ENCODE measurements around the gene NR4A3. TPM values are rescaled to one million over a fixed set of nuclear protein-coding genes. Genes with fewer than 3 reads are reported as not detected.

Gene NR4A3
- total RNA-seq, 4 donors from 2014 or later: 1.8 to 34.0 (median 3.8) TPM

DNA sequence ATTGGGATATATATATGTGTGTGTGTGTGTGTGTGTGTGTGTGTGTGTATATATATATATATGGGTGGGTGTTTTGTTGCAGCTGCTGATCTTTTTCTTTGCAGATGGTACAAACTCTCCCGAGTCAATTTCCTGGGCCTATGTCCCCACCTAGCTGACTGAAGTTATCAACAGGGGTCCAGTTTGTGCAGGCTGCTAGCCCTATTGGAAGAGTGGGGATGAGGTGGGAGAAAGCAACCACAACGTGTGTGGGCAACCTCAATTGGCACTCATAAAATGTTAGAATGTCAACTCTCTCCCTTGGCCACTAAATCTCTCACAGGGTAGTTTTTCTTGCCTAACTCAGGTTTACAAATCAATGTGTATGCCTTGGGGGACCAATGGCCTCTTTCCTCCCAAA is 5.6 kb downstream of the NR4A3 start:
- peaks cover 2 to 5% of the 10 kb centered on the region in 2 donors for H3K36me3 ChIP-seq
- no peak for DNase-seq
- H3K4me1 ChIP-seq: peaks cover 5 to 10% of the 10 kb centered on the region in 2 donors
- no peak overlapping the region for H3K27ac ChIP-seq
- TF ChIP-seq, protein P1, sequence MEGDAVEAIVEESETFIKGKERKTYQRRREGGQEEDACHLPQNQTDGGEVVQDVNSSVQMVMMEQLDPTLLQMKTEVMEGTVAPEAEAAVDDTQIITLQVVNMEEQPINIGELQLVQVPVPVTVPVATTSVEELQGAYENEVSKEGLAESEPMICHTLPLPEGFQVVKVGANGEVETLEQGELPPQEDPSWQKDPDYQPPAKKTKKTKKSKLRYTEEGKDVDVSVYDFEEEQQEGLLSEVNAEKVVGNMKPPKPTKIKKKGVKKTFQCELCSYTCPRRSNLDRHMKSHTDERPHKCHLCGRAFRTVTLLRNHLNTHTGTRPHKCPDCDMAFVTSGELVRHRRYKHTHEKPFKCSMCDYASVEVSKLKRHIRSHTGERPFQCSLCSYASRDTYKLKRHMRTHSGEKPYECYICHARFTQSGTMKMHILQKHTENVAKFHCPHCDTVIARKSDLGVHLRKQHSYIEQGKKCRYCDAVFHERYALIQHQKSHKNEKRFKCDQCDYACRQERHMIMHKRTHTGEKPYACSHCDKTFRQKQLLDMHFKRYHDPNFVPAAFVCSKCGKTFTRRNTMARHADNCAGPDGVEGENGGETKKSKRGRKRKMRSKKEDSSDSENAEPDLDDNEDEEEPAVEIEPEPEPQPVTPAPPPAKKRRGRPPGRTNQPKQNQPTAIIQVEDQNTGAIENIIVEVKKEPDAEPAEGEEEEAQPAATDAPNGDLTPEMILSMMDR (IDR thresholded peaks at IDR 0.05 in 4 of 5, conservative IDR thresholded peaks at IDR 0.05 in 1 of 5): no peak
- no peak for TF ChIP-seq POLR2A (IDR thresholded peaks at IDR 0.05)
- intact Hi-C loops (cut with DNase I; ENCODE audit: low total_unique reads): loop anchor here (10.0 kb wide), 2 partner anchors 528 to 1708 kb away; partner anchors contain the start of genes RNF20 and TEX10
- H3K9me3 ChIP-seq: no peaks in the 10 kb centered on the region
- no peak for ATAC-seq
- H3K27me3 ChIP-seq: peaks cover 0 to 10% (median 6%) of the 10 kb centered on the region in 3 donors
- H3K4me3 ChIP-seq: no peak overlapping the region
- in situ Hi-C loops (cut with MboI; ENCODE audit: low sequenced_read_pairs in 4 of 4): no loop called here

DNA sequence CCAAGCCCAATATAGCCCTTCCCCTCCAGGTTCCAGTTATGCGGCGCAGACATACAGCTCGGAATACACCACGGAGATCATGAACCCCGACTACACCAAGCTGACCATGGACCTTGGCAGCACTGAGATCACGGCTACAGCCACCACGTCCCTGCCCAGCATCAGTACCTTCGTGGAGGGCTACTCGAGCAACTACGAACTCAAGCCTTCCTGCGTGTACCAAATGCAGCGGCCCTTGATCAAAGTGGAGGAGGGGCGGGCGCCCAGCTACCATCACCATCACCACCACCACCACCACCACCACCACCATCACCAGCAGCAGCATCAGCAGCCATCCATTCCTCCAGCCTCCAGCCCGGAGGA is 6.3 kb downstream of the NR4A3 start:
- in situ Hi-C loops (cut with MboI; ENCODE audit: low sequenced_read_pairs in 4 of 4): no loop called here
- H3K27me3 ChIP-seq: peaks cover 0 to 10% (median 6%) of the 10 kb centered on the region in 3 donors
- peaks cover 5 to 10% of the 10 kb centered on the region in 2 donors for H3K4me1 ChIP-seq
- H3K27ac ChIP-seq: no peak overlapping the region
- TF ChIP-seq POLR2A (IDR thresholded peaks at IDR 0.05): no peak
- TF ChIP-seq, protein P1 (IDR thresholded peaks at IDR 0.05 in 4 of 5, conservative IDR thresholded peaks at IDR 0.05 in 1 of 5): no peak
- no peak for DNase-seq
- H3K9me3 ChIP-seq: no peaks in the 10 kb centered on the region
- no peak overlapping the region for H3K4me3 ChIP-seq
- no peak for ATAC-seq
- peaks cover 2 to 9% of the 10 kb centered on the region in 2 donors for H3K36me3 ChIP-seq
- intact Hi-C loops (cut with DNase I; ENCODE audit: low total_unique reads): loop anchor here (10.0 kb wide), 2 partner anchors 527 to 1707 kb away; partner anchors contain the start of genes RNF20 and TEX10

DNA sequence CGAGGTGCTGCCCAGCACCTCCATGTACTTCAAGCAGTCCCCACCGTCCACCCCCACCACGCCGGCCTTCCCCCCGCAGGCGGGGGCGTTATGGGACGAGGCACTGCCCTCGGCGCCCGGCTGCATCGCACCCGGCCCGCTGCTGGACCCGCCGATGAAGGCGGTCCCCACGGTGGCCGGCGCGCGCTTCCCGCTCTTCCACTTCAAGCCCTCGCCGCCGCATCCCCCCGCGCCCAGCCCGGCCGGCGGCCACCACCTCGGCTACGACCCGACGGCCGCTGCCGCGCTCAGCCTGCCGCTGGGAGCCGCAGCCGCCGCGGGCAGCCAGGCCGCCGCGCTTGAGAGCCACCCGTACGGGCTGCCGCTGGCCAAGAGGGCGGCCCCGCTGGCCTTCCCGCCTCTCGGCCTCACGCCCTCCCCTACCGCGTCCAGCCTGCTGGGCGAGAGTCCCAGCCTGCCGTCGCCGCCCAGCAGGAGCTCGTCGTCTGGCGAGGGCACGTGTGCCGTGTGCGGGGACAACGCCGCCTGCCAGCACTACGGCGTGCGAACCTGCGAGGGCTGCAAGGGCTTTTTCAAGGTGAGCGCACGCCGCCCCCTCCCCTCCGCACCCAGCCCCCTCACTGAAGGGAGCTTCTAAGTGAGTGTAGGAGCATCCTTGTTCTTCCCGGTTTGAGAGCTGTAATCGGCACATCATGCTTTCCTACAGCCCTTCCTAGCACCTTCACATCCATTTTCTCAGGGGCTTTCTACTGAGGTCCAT is 6.9 kb downstream of the NR4A3 start:
- DNase-seq (no peak), ATAC-seq (no peak)
- in situ Hi-C loops (cut with MboI; ENCODE audit: low sequenced_read_pairs in 4 of 4): no loop called here
- Histone ChIP-seq H3K27me3 (peaks cover 0 to 10% (median 6%) of the 10 kb centered on the region in 3 donors), H3K4me1 (peaks cover 5 to 10% of the 10 kb centered on the region in 2 donors), H3K9me3 (no peaks in the 10 kb centered on the region), H3K36me3 (peaks cover 2 to 15% of the 10 kb centered on the region in 2 donors), H3K4me3 (no peak overlapping the region), H3K27ac (peak overlapping the region in 1 of 4 donors; percentile 19)
- intact Hi-C loops (cut with DNase I; ENCODE audit: low total_unique reads): loop anchor here (10.0 kb wide), 2 partner anchors 526 to 1706 kb away; partner anchors contain the start of genes RNF20 and TEX10
- TF ChIP-seq, protein P1 (IDR thresholded peaks at IDR 0.05 in 4 of 5, conservative IDR thresholded peaks at IDR 0.05 in 1 of 5): no peak
- TF ChIP-seq POLR2A (IDR thresholded peaks at IDR 0.05): no peak

DNA sequence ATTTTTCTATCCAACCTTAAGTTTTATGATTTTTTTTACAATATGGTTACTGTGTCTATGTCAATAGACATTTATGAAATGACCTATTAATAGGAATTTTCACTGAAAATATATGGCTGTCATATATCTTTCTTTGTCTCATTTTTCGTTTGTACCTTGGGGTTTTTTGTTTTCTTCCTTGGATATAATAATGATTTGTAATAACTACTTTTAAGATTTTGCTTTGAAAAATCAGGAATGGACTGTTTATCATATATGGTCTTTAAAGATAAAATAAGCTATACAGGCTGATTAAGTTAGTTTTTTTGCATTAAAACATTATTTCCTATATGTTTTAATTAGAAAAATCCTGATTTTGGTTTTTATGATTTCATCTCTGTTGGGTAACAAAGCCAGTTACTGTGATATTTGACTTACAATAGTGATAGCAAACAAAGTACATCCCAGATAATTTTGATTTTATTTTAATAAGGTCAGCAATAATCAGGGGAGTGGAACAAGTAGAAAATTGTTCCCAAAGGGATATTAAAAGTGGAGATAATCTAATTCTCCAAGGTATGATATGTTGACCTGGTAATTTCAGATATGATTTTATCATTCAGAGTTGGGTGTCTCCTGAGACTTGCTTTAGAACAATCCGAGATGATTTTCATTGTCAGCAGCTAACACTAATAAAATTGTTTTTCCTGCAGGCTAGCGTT is 10.3 kb downstream of the NR4A3 start:
- H3K27me3 ChIP-seq: no peaks in the 10 kb centered on the region
- no peaks in the 10 kb centered on the region for H3K9me3 ChIP-seq
- TF ChIP-seq, protein P1 (IDR thresholded peaks at IDR 0.05 in 4 of 5, conservative IDR thresholded peaks at IDR 0.05 in 1 of 5): no peak
- TF ChIP-seq POLR2A (IDR thresholded peaks at IDR 0.05): no peak
- H3K4me3 ChIP-seq: no peak overlapping the region
- no peak overlapping the region for H3K27ac ChIP-seq
- H3K36me3 ChIP-seq: peaks cover 2 to 26% of the 10 kb centered on the region in 2 donors
- ATAC-seq: no peak
- in situ Hi-C loops (cut with MboI; ENCODE audit: low sequenced_read_pairs in 4 of 4) (no loop called here), intact Hi-C loops (cut with DNase I; ENCODE audit: low total_unique reads) (no loop called here)
- DNase-seq: no peak
- H3K4me1 ChIP-seq: peaks cover 0 to 5% of the 10 kb centered on the region in 2 donors

All from gastrocnemius medialis (tissue), 4 donors.